Measurements from ENCODE around the gene OLFML2A.

Gene OLFML2A

GRCh38 chr9:124853605-124854143, 76.7 kb downstream of the OLFML2A start:
- peak overlapping the region; percentile 41 for H3K4me2 ChIP-seq (ENCODE audit: low read depth, low read length, poor library complexity, severe bottlenecking)
- no peaks in the 10 kb centered on the region for H3K36me3 ChIP-seq (ENCODE audit: low read length)
- peak overlapping the region; percentile 37; the same call in 1 of the 2 replicates for H3K9ac ChIP-seq (ENCODE audit: low read length)
- H3F3A ChIP-seq (ENCODE audit: insufficient read depth), result peaks cover 25% of the 10 kb centered on the region
- no peaks in the 10 kb centered on the region for H3K79me2 ChIP-seq (ENCODE audit: insufficient read depth, low read length)
- no peak for TF ChIP-seq EZH2phosphoT487 (conservative IDR thresholded peaks at IDR 0.05; ENCODE audit: low read length)
- TF ChIP-seq CTCF (IDR thresholded peaks at IDR 0.05; ENCODE audit: insufficient read depth, low read length, poor library complexity, severe bottlenecking), result no peak
- H3K9me2 ChIP-seq (replicated peaks; ENCODE audit: insufficient read depth, low read length), result no peaks in the 10 kb centered on the region
- no peak overlapping the region for H2AFZ ChIP-seq (ENCODE audit: low read depth, low read length, severe bottlenecking)
- no peaks in the 10 kb centered on the region for H3K27me3 ChIP-seq (ENCODE audit: low read length)
- no peaks in the 10 kb centered on the region for H3K9me3 ChIP-seq (ENCODE audit: insufficient read depth, low read length)
- peaks cover 1% of the 10 kb centered on the region; the same call in 1 of the 2 replicates for H4K20me1 ChIP-seq (ENCODE audit: low read depth, low read length)
- H3K4me3 ChIP-seq (ENCODE audit: insufficient read depth, low read length, poor library complexity, severe bottlenecking), result no peak overlapping the region
- no peak overlapping the region for H3K27ac ChIP-seq (ENCODE audit: low read depth, low read length)

GRCh38 chr9:124854161-124854560, 77.2 kb downstream of the OLFML2A start:
- H3K36me3 ChIP-seq (ENCODE audit: low read length), result no peaks in the 10 kb centered on the region
- TF ChIP-seq EZH2phosphoT487 (conservative IDR thresholded peaks at IDR 0.05; ENCODE audit: low read length) (no peak), CTCF (IDR thresholded peaks at IDR 0.05; ENCODE audit: insufficient read depth, low read length, poor library complexity, severe bottlenecking) (no peak)
- H4K20me1 ChIP-seq (ENCODE audit: low read depth, low read length), result peaks cover 6% of the 10 kb centered on the region; the same call in 1 of the 2 replicates
- no peak overlapping the region for H3K27ac ChIP-seq (ENCODE audit: low read depth, low read length)
- H3F3A ChIP-seq (ENCODE audit: insufficient read depth), result peaks cover 28% of the 10 kb centered on the region
- no peak overlapping the region for H3K4me2 ChIP-seq (ENCODE audit: low read depth, low read length, poor library complexity, severe bottlenecking)
- peaks cover 3% of the 10 kb centered on the region; the same call in 1 of the 2 replicates for H3K79me2 ChIP-seq (ENCODE audit: insufficient read depth, low read length)
- H3K27me3 ChIP-seq (ENCODE audit: low read length), result no peaks in the 10 kb centered on the region
- H3K9me3 ChIP-seq (ENCODE audit: insufficient read depth, low read length), result no peaks in the 10 kb centered on the region
- no peak overlapping the region for H2AFZ ChIP-seq (ENCODE audit: low read depth, low read length, severe bottlenecking)
- H3K9ac ChIP-seq (ENCODE audit: low read length), result no peak overlapping the region
- H3K4me3 ChIP-seq (ENCODE audit: insufficient read depth, low read length, poor library complexity, severe bottlenecking), result no peak overlapping the region
- no peaks in the 10 kb centered on the region for H3K9me2 ChIP-seq (replicated peaks; ENCODE audit: insufficient read depth, low read length)

GRCh38 chr9:124854822-124855221, 77.9 kb downstream of the OLFML2A start:
- no peak overlapping the region for H2AFZ ChIP-seq (ENCODE audit: low read depth, low read length, severe bottlenecking)
- H3K79me2 ChIP-seq (ENCODE audit: insufficient read depth, low read length), result peaks cover 9% of the 10 kb centered on the region; the same call in 1 of the 2 replicates
- H3K4me3 ChIP-seq (ENCODE audit: insufficient read depth, low read length, poor library complexity, severe bottlenecking), result no peak overlapping the region
- peaks cover 35% of the 10 kb centered on the region for H3F3A ChIP-seq (ENCODE audit: insufficient read depth)
- peaks cover 12% of the 10 kb centered on the region; the same call in 1 of the 2 replicates for H4K20me1 ChIP-seq (ENCODE audit: low read depth, low read length)
- TF ChIP-seq EZH2phosphoT487 (conservative IDR thresholded peaks at IDR 0.05; ENCODE audit: low read length), result no peak
- TF ChIP-seq CTCF (IDR thresholded peaks at IDR 0.05; ENCODE audit: insufficient read depth, low read length, poor library complexity, severe bottlenecking), result no peak
- no peak overlapping the region for H3K4me2 ChIP-seq (ENCODE audit: low read depth, low read length, poor library complexity, severe bottlenecking)
- 0 out of 2 replicates have a peak, but pooled peaks cover under 1% of the 10 kb centered on the region for H3K36me3 ChIP-seq (ENCODE audit: low read length)
- H3K9ac ChIP-seq (ENCODE audit: low read length), result no peak overlapping the region
- H3K27ac ChIP-seq (ENCODE audit: low read depth, low read length), result peak overlapping the region; percentile 19; the same call in 1 of the 2 replicates
- no peaks in the 10 kb centered on the region for H3K9me3 ChIP-seq (ENCODE audit: insufficient read depth, low read length)
- H3K27me3 ChIP-seq (ENCODE audit: low read length), result no peaks in the 10 kb centered on the region
- H3K9me2 ChIP-seq (replicated peaks; ENCODE audit: insufficient read depth, low read length), result no peaks in the 10 kb centered on the region
